ENCODE data around the gene CDH16. TPM values are rescaled to one million over a fixed set of nuclear protein-coding genes. Genes with fewer than 3 reads are reported as not detected.
A peak's percentile ranks its signal among the peaks of the same experiment; 100 is the strongest.
"Not testable (repeated sequence)": the region's sequence is repeated elsewhere in the genome, so short reads cannot be mapped to it uniquely, and the experiment has no call there.

CDH16 gene
- total RNA-seq, 1 donor from 2014 or later: 1.1 TPM

DNA sequence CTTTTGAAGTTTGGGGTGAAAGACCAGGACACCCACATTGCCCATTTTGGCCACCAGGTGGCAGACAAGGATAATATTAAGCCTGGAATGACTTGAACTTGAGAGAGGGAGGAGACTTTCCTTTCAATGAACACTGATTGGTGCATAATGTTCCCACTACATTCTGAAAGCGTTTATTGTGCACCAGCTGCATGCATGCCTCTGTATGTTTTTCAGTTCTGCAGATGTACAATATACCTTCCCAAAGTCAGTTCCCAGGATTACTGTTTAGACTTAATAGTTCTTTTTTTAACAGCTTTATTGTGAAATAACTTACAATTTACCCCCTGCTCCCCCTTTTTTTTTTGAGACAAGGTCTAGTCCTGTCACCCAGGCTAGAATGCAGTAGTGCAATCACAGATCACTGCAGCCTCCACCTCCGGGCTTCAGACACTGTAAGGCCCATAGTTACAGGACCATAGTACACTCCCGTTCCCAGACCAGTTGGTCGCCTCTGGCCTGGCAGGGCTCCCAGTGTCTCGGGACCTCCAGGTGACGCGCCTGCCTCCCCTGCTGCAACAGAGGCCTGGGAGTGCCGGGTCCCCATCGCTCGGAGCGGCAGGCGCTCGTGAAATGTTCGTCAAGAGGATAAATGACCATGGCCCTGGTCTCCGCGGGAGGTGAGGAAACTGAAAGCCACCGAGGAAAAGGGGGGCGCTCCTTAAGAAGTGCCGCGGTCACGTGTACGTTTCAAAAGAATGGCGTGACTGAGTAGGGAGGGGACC, 28.8 kb upstream of the CDH16 start:
- peak; percentile 92 for DNase-seq (ENCODE audit: low read depth)

DNA sequence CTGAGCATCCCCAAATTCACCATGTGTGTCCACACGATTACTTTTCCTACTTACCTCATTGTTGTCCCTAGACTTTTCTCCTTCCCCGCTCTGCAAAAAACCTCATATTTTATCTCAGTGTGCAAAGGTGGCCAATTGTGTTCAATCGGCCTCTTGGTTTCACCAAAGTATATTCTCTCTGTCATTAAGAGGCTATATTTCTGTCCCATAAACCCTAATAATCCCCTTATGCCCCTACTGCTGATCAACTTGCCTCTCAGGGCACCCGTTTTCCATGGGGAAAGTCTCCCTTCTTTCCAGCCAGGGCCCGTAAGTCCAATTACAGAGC, 28.3 kb upstream of the CDH16 start:
- DNase-seq (ENCODE audit: low read depth): no peak

DNA sequence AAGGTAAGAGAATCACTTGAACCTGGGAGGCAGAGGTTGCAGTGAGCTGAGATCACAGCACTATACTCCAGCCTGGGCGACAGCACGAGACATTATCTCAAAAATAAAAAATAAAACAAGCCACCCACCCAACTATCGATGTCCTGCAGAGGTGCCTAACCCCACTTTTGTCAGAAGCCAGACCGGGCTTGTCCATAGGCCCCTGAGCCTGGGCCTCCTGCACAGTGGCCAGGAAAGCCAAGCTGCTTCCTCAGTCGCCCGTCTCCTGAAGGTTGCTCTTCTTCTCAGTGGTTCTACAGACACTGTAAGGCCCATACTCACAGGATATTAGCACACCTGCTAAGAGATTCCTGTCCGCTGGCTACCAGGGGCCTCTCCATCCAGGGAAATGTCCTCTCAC, 27.9 kb upstream of the CDH16 start:
- DNase-seq (ENCODE audit: low read depth): no peak

DNA sequence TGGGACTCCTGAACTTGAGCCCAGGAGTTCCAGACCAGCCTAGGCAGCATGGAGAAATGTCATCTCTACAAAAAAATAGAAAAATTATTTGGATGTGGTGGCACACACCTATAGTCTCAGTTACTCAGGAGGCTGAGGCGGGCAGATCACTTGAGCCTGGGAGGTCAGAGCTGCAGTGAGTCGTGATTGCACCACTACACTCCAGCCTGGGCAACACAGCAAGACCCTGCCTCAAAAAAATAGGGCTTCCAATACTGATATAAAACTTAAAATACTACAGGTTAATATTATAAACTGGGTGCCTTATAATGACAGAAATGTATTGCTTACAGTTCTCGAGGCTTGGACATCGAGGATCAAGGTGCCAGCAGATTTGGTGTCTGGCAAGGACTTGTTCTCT, 27.3 kb upstream of the CDH16 start:
- DNase-seq (ENCODE audit: low read depth): no peak

DNA sequence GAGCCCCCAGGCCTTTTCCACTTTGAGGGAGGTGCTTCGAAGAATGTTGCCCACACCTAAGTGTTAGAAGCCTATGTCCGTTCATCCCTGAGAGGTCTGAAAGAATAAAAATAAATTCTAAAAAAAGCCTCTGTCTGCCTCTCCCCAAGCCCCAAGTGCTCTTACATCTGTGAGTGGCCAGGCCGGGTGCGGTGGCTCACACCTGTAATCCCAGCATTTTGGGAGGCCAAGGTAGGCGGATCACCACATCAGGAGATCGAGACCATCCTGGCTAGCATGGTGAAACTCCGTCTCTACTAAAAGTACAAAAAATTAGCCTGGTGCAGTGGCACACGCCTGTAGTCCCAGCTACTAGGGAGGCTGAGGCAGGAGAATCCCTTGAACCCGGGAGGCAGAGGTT, 26.3 kb upstream of the CDH16 start:
- not testable (repeated sequence) for DNase-seq (ENCODE audit: low read depth)

DNA sequence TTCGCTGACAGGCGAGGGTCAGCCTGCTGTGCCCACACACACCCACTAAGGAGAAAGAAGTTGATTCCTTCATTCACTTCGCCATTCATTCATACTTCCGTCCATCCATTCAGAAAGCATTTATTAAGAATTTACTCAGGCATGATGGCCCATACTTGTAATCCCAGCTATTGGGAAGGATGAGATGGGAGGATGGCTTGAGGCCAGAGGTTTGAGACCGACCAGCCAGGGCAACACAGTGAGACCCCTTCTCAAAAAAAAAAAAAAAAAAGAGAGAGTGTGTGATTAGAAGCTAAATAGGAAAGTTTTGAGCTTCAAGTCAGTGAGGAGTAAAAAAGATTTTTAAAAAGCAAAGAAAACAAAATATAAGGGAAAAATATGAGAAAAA, 25.4 kb upstream of the CDH16 start:
- DNase-seq (ENCODE audit: low read depth): no peak

DNA sequence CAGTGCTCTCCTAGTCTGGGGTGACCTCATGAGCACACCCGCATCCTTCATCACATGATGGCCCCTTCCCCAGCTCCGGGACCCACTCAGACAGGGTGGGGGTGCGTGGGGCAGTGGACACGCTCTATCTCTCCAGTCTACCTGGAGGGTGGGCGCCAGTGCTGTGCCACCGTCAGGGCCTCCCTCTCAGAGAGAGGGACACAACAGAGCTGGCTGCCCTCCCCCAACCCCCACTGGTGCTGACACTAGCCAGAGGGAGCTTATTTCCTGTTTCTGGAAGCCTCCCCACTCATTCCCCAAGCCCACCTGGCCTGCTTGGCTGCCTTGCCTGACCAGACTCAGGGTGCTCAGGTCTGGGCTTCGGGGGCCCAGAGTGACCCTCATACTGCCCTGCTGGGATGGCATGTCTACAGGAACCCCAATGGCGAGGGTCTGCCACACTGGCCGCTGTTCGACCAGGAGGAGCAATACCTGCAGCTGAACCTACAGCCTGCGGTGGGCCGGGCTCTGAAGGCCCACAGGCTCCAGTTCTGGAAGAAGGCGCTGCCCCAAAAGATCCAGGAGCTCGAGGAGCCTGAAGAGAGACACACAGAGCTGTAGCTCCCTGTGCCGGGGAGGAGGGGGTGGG, 24.9 kb upstream of the CDH16 start:
- no peak for DNase-seq (ENCODE audit: low read depth)

DNA sequence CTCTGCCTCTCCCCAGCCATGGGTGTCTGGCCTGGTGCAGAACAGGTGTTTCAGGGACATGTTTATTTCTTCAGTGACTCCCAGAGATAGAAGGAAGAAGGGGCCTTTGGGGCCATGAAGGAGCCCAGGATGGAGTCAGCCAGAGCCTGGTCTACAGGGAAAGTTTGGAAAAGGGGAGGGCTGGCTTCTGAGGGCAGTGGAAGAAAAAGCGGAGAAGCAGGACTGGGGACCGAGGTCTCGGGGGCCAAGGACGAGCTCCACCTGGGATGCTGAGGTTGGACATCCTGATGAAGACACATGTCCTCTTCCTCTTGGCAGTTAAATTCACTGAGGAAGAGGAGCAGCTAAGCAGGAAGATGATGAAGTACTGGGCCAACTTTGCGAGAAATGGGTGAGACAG, 24.3 kb upstream of the CDH16 start:
- no peak for DNase-seq (ENCODE audit: low read depth)

DNA sequence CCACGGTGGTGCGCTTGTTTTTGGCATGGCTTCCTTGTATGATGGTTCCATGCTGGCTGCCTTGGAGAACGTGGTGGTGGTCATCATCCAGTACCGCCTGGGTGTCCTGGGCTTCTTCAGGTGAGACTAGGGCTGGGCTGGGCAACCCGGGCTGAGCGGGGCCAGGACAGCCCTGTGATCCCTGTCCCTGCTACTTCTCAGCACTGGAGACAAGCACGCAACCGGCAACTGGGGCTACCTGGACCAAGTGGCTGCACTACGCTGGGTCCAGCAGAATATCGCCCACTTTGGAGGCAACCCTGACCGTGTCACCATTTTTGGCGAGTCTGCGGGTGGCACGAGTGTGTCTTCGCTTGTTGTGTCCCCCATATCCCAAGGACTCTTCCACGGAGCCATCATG, 21.6 kb upstream of the CDH16 start:
- DNase-seq (ENCODE audit: low read depth): no peak

DNA sequence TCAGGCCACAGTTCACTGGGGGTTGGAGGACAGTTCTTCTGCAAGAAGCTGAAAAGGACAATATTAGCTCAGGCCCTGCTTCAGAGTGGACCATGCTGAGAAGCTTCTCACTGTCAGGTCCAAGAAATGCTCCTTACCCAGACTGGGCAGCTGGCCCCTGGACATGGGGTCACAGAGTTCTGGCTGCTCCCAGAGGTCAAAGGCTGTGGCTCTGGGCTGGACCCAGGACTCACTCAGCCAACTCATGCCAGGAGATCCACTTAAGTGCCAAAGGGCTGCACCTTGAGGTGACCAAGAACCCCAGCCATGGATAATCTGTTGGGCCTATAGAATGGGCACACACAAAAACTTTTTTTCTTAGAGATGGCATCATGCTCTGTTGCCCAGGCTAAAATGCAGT, 20.7 kb upstream of the CDH16 start:
- no peak for DNase-seq (ENCODE audit: low read depth)

DNA sequence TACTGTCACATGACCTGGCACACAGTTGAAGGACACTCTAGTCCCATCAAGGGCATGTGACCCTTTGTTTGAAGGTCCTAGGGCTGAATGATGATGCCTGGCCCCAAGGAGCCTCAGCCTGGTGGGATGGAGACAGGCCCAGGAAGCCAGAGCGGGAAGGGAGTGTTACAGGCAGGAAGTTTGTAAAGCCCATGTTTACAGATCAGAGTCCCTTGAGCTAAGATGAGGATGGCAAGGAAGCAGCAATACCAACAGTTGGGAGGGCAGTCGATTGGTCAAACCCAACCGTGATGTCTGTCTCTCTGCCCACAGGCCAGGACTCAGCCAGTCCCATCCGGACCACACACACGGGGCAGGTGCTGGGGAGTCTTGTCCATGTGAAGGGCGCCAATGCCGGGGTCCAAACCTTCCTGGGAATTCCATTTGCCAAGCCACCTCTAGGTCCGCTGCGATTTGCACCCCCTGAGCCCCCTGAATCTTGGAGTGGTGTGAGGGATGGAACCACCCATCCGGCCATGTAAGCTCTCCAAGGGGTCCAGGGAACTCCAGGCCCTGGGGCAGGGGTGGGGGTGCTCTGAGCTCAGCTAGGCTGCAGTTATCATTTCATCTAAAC, 19.1 kb upstream of the CDH16 start:
- no peak for DNase-seq (ENCODE audit: low read depth)

DNA sequence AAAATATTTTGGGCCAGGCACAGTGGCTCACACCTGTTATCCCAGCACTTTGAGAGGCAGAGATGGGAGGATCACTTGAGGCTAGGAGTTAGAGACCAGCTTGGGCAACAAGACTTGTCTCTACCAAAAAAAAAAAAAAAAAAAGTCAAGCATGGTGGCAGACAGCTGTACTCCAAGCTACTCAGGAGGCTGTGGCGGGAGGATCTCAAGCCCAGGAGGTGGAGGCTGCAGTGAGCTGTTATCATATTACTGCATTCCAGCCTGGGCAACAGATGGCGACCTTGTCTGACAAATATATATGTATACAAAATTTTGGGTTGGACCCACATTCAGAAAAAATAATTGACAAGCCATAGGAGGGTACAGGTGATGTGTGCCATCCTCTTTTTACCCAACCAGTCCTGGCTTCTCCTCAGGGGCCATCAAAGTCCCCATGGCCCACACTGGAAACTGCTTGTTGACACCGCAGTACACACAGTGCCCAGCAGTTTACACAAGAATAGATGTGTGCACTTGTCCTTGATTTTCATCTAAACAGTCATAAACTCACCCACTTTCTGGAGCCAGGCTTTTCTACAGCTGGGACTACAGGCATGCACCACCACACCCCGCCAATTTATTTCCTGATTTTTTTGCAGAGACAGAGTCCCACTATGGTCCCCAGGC, 18.3 kb upstream of the CDH16 start:
- no peak for DNase-seq (ENCODE audit: low read depth)

DNA sequence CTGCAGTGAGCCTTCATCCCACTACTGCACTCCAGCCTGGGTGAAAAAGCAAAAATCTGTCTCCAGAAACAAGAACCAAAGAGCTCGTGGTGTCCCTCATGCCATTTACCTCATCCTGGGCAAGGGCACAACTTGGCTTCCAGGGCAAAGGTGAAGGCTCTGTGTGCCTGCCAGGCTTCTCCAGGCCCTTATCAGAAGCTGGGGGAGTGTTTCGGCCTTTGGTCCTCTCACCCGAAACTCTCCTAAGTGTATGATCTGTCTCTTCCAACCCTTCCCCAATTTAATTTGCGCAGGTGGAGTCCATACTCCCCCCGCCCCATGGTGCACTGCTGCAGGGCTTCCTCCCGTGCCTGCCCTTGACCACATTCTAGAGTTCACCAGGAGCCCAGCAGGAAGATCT, 17.8 kb upstream of the CDH16 start:
- DNase-seq (ENCODE audit: low read depth): no peak

DNA sequence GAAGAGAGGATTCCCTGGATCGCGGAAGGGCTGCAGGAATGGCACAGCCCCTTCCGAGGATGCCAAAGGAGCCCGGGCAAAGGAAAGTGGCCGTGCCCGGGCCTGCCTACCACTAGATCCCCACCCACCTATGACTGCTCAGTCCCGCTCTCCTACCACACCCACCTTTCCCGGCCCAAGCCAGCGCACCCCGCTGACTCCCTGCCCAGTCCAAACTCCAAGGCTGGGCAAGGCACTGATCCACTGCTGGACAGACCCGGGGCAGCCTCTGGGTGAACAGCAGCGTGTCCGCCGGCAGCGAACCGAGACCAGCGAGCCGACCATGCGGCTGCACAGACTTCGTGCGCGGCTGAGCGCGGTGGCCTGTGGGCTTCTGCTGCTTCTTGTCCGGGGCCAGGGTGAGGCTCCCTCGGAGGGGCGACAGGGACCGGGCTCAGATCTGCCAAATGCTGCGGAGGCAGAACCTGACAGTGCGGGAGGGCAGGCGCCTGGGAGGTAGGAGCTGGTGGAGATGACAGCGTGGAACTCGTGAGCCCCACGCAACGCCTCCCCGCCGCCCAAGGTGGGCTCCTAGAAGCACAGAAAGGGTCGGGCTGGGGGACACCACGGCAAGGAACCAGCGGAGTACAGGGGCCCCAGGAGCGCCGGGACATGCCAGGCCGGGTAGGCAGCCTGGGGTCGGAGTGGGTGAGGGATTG, 16.8 kb upstream of the CDH16 start, which contains the start of gene CES2:
Gene CES2, plus strand, starts transcription at position 203 of the 698 bp plus-strand sequence. Its CDS starts 120 bp downstream, at position 323.
- peak; percentile 68 for DNase-seq (ENCODE audit: low read depth)

DNA sequence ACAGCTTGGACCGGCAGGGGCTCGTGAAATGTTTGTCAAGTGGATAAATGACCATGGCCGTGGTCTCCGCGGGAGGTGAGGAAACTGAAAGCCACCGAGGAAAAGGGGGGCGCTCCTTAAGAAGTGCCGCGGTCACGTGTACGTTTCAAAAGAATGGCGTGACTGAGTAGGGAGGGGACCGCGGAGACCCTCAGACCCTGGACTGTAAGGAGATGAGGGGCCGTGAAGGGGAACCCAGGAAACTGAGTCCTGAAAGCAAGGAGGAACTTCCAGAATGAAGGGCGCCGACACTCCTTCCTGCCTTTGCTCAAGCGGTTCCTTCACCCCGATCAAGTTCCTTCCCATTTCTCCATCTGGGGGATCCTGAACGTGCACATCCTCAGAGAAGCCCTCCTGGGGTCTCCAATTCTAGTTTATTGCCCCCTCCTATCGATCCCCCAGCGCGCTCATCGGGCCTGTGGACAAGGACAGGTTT, 16.2 kb upstream of the CDH16 start:
- not testable (repeated sequence) for DNase-seq (ENCODE audit: low read depth)

DNA sequence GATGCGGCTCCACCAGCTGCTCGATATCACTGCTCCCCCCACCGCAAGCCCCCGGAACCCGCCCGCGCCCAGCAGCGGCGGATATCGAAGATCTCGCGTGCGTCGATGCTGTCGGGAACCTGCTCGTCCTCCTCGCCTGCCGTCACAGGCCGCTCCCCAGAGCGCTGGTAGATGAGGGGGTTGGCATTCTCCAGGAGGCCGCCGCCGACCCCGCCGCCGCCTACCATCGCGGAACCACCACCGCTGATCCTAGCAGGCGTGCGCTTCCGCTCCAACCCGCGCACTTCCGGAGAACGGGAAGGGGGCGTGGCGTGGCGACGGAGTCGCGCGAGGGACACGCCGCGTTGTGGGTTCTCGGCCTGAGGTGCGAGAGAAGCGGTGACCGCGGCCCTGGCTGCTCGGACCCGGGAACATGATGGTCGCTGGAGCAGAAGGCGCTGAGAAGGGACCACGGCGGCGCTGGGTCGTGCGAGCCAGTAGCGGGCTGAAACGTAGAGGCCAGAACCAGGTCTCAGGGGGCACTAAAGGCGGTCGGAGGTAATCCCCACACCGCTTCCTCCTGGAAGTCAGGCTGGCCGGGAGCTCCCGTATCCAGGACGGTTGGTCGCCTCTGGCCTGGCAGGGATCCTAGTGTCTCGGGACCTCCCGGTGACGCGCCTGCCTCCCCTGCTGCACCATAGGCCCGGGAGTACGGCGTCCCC, 15.6 kb upstream of the CDH16 start, which contains the start of gene CIAO2B:
Gene CIAO2B, minus strand, starts transcription at position 265 of the 701 bp plus-strand sequence. Its CDS starts 38 bp downstream, at position 227.
- peak; percentile 91 for DNase-seq (ENCODE audit: low read depth)

DNA sequence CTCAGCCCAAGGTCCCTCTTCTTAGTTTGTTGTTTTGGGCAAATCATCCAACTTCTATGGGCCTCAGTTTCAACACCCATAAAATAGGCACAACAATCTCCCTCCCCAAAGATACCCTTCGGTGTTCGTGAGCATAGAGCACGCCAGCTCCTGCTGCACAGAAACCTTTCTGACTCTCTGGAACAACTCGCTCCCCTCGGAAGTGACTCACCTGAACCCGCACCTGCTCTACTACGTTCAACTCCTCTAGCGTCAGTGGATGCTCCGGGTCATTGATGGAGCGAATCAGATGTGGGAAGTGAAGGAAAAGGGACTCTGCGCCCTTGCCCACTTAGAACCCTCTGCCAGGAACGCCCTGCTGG, 15.1 kb upstream of the CDH16 start:
- no peak for DNase-seq (ENCODE audit: low read depth)

DNA sequence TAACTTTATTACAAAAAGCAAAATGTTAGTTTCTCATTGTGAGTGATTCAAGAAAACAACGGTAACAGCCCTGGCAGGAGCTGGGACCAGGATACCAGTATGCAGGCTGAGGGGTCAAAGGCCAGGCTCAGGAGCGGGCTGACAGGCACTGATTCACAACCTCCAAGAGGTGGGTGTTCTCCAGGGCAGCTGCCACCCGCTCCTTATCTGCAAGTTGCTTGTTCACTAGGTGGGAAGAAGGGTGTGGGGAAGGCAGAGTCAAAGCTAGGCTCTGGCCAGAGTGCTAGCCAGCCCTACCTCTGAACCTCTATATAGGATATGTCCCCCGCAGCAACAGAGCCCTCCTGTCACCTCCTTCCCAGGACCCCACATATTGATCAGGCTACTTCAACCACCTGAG, 13.4 kb upstream of the CDH16 start:
- no peak for DNase-seq (ENCODE audit: low read depth)

DNA sequence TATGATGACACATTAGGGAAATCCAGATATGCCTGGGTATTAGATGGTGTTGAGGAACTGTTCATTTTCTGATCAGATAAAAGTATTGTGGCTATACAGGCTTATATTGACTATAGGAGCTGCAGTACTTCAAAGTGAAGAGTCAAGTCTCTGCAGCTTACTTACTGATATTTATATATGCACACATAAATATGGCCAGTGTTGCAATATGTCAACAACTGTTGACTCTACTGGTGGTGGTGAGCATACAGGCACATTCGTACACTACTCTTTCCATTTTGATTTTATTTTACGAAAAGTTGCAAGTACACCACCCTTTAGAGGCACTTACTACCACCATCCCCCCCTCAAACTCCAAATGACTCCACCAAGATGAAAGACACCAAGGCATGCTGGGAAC, 13.0 kb upstream of the CDH16 start:
- no peak for DNase-seq (ENCODE audit: low read depth)

DNA sequence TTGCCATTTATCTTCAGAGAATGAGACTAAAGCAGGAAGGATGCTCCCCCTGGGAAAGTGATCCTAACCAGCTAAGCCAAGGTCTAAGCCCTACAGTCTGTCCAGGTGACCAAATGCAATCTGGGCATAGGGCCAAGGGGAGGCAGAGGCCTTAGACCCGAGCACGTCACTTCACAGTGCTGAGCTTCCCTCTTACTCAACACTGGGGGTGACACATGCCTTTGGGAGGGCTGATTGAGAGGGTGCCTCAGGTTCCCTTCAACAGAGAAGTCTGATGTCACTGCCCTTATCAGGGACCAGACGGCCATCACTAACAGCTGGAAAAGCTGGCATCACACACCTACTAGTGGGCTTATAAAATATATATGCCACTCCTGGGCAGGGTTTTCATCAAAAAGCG, 11.5 kb upstream of the CDH16 start:
- DNase-seq (ENCODE audit: low read depth): peak; percentile 66
